Caco-2 (cell line): Measurements from ENCODE around the gene MYL6. TPM values are rescaled to one million over a fixed set of nuclear protein-coding genes. Genes with fewer than 3 reads are reported as not detected.

Experiments
- Bru-seq: library from RNA; stranded (reverse); fragments of 400-500 nt; gene quantifications from one replicate; lab custom pipeline; 2021; lab: Mats Ljungman, UMichigan
- BruChase-seq, 2 experiments: library from RNA; stranded (reverse); fragments of 400-500 nt; gene quantifications; one replicate each; lab custom pipeline; 2021; lab: Mats Ljungman, UMichigan
- BruUV-seq: library from RNA; stranded (reverse); fragments of 400-500 nt; replicated peaks from 2 replicates; lab custom pipeline; 2021; lab: Mats Ljungman, UMichigan
- CTCF ChIA-PET: fragments of 300-600 bp; sonication (Branson Sonifier 250); formaldehyde crosslinking; loops from one replicate; lab custom pipeline; 2022; ENCODE audit warnings: antibody characterized with exemption; lab: Charles Lee
- POLR2A ChIA-PET: fragments of 300-600 bp; sonication (Branson Sonifier 250); formaldehyde crosslinking; loops from one replicate; lab custom pipeline; 2022; ENCODE audit warnings: antibody characterized with exemption; lab: Charles Lee
- DNase-seq, 2 experiments: peaks; one replicate each; pipeline versions ENCODE4 v3.0.0 to v3.0.0-alpha.2; 2020 to 2022
- H3K27me3 ChIP-seq: replicated peaks from 2 replicates; pipeline ENCODE4 v1.6.0; 2011; ENCODE audit warnings: low read length; ENCODE audit not compliant: control insufficient read depth, insufficient read depth
- H3K36me3 ChIP-seq: 2 replicates; pipeline ENCODE4 v1.5.1; 2011; ENCODE audit warnings: low read length; ENCODE audit not compliant: control insufficient read depth, insufficient read depth
- H3K4me1 ChIP-seq: fragments of 250-450 bp; sonication (Bioruptor Pico); 2 replicates; pipeline ENCODE4 v1.5.1; 2020; ENCODE audit warnings: mild to moderate bottlenecking
- H3K4me3 ChIP-seq: 2 replicates; pipeline ENCODE4 v1.5.1; 2011; ENCODE audit warnings: low read depth, mild to moderate bottlenecking, control low read depth, low read length
- H3K9me3 ChIP-seq: fragments of 250-450 bp; sonication (Bioruptor Pico); 2 replicates; pipeline ENCODE4 v1.5.1; 2020; ENCODE audit warnings: mild to moderate bottlenecking, moderate library complexity
- H3K27ac Mint-ChIP-seq: one replicate; pipeline ENCODE4 v1.8.0; 2022; ENCODE audit warnings: mixed read lengths; ENCODE audit not compliant: unreplicated experiment
- H3K27me3 Mint-ChIP-seq: one replicate; pipeline ENCODE4 v1.8.0; 2022; ENCODE audit warnings: mixed read lengths; ENCODE audit not compliant: insufficient read depth, unreplicated experiment
- H3K36me3 Mint-ChIP-seq: one replicate; pipeline ENCODE4 v1.8.0; 2022; ENCODE audit warnings: mild to moderate bottlenecking, mixed read lengths; ENCODE audit not compliant: insufficient read depth, unreplicated experiment
- H3K4me1 Mint-ChIP-seq: one replicate; pipeline ENCODE4 v1.8.0; 2022; ENCODE audit warnings: low read depth, mixed read lengths; ENCODE audit not compliant: unreplicated experiment
- H3K4me3 Mint-ChIP-seq: one replicate; pipeline ENCODE4 v1.8.0; 2022; ENCODE audit warnings: mild to moderate bottlenecking, moderate library complexity, mixed read lengths; ENCODE audit not compliant: unreplicated experiment
- H3K9me3 Mint-ChIP-seq: one replicate; pipeline ENCODE4 v1.8.0; 2022; ENCODE audit warnings: mixed read lengths; ENCODE audit not compliant: unreplicated experiment
- CTCF ChIP-seq, 2 experiments: fragments of 200-600 bp in 1 of 2; IDR thresholded peaks; 1 replicate in 1 of 2; 2 replicates in 1 of 2; pipeline versions ENCODE4 v1.5.1 to v1.8.0; 2011 to 2022; ENCODE audit warnings: antibody characterized with exemption in 1 of 2, control low read depth in 1 of 2, inconsistent platforms in 1 of 2, low read depth in 1 of 2, low read length in 1 of 2, mild to moderate bottlenecking in 1 of 2, moderate library complexity in 1 of 2; ENCODE audit not compliant: insufficient read depth in 1 of 2, severe bottlenecking in 1 of 2, unreplicated experiment in 1 of 2
- intact Hi-C: fragments of 100-400 bp; cut with micrococcal nuclease; formaldehyde crosslinking; loops from one replicate; pipeline ENCODE4 v1.10.0; 2022; ENCODE audit not compliant: unreplicated experiment
- long read RNA-seq: library from polyadenylated mRNA; stranded (forward); transcript quantifications from one replicate; pipeline ENCODE4 v2.0.0, GENCODE V29; 2022
- total RNA-seq: library from RNA; stranded (reverse); gene quantifications from 2 replicates; pipeline ENCODE4 v1.2.3, GENCODE V29; 2022

The MYL6 gene
- total RNA-seq (960 and 1,174 TPM in 2 replicates), Bru-seq, nascent RNA (percentile 98 among the genes with signal in this experiment), BruChase-seq, experiment 1, labeled RNA remaining after a 2-hour chase (percentile 97 among the genes with signal in this experiment), BruChase-seq, experiment 2, labeled RNA remaining after a 6-hour chase (percentile 98 among the genes with signal in this experiment)
- long read RNA-seq, transcript MYL6-219 (5 exons, 1,438 nt), result minor isoform, 28 of 2,210 reads
- long read RNA-seq, transcript MYL6-207 (6 exons, 655 nt), result major isoform, 1,250 of 2,210 reads
- long read RNA-seq, transcript MYL6-211 (5 exons, 528 nt), result minor isoform, 52 of 2,210 reads
- long read RNA-seq, transcript MYL6-218 (7 exons, 901 nt), result minor isoform, 336 of 2,210 reads
- long read RNA-seq, partial matches to known transcripts, result 479 of 2,210 reads
- long read RNA-seq, other reads (novel, unspliced or antisense), result 48 of 2,210 reads

GRCh38 chr12:56158029-56158925 lies at the start of gene MYL6:
Gene MYL6 (plus strand): TSS chr12:56158359. CDS start chr12:56158402, 43 bp downstream.
- no TSS peak for BruUV-seq
- H3K4me1 Mint-ChIP-seq, result peaks cover 33% of the 10 kb centered on the region
- Histone ChIP-seq H3K9me3 (no peaks in the 10 kb centered on the region), H3K4me1 (peaks cover 16% of the 10 kb centered on the region), H3K36me3 (no peaks in the 10 kb centered on the region; the same call in none of the 2 replicates), H3K4me3 (peak within 1 kb of the TSS; percentile 59), H3K27me3 (no peaks in the 10 kb centered on the region)
- H3K9me3 Mint-ChIP-seq, result no peaks in the 10 kb centered on the region
- H3K4me3 Mint-ChIP-seq, result peak within 1 kb of the TSS; percentile 79
- intact Hi-C loops, result no loop called here
- H3K27me3 Mint-ChIP-seq, result no peaks in the 10 kb centered on the region
- ChIA-PET POLR2A (interaction anchor here (0.6 to 2.2 kb wide), 10 partner anchors 30 to 202 kb away, joined by 3 to 27 read pairs (median 6); partner anchors contain the start of genes ESYT1, PA2G4, RNF41 and SMARCC2), CTCF (interaction anchor here (1.0 to 2.2 kb wide), 4 partner anchors 30 to 1833 kb away, joined by 3 to 24 read pairs (median 10); partner anchors contain the start of genes COPZ1, ESYT1, SMARCC2 and ZC3H10)
- peaks cover 71% of the 10 kb centered on the region for H3K36me3 Mint-ChIP-seq
- peak; percentile 96 to 98 for DNase-seq
- H3K27ac Mint-ChIP-seq, result peak within 1 kb of the TSS; percentile 88
- no peak for TF ChIP-seq CTCF (IDR thresholded peaks at IDR 0.05; ENCODE audit: insufficient read depth in 1 of 2, low read depth in 1 of 2, low read length in 1 of 2, severe bottlenecking in 1 of 2, unreplicated experiment in 1 of 2)

- Mint-ChIP-seq H3K4me3 (no peak overlapping the region), H3K36me3 (peaks cover 80% of the 10 kb centered on the region), H3K4me1 (peaks cover 7% of the 10 kb centered on the region), H3K9me3 (no peaks in the 10 kb centered on the region), H3K27ac (no peak overlapping the region), H3K27me3 (no peaks in the 10 kb centered on the region)
- ChIA-PET CTCF (no interaction called here), POLR2A (no interaction called here)
- Histone ChIP-seq H3K9me3 (no peaks in the 10 kb centered on the region), H3K4me3 (no peak overlapping the region), H3K36me3 (peaks cover 1% of the 10 kb centered on the region), H3K27me3 (no peaks in the 10 kb centered on the region; the same call in 1 of the 2 replicates), H3K4me1 (peaks cover 8% of the 10 kb centered on the region)
- no TSS peak for BruUV-seq
- no peak for TF ChIP-seq CTCF (IDR thresholded peaks at IDR 0.05; ENCODE audit: insufficient read depth in 1 of 2, low read depth in 1 of 2, low read length in 1 of 2, severe bottlenecking in 1 of 2, unreplicated experiment in 1 of 2)
- no peak for DNase-seq
- intact Hi-C loops, result loop anchor here (10.0 kb wide), 1 partner anchor 366 kb away; the partner anchor contains the start of gene GDF11
These were observed 47.6 kb upstream of the MYL6 start for GRCh38 chr12:56110571-56110970.

- Mint-ChIP-seq H3K4me3 (no peak overlapping the region), H3K4me1 (peaks cover 12% of the 10 kb centered on the region), H3K27me3 (peaks cover 2% of the 10 kb centered on the region), H3K9me3 (no peaks in the 10 kb centered on the region), H3K27ac (no peak overlapping the region), H3K36me3 (peaks cover 82% of the 10 kb centered on the region)
- intact Hi-C loops, result loop anchor here (10.0 kb wide), 1 partner anchor 369 kb away; the partner anchor contains the start of gene GDF11
- Histone ChIP-seq H3K4me3 (no peak overlapping the region), H3K36me3 (peaks cover 3% of the 10 kb centered on the region), H3K27me3 (no peaks in the 10 kb centered on the region), H3K9me3 (no peaks in the 10 kb centered on the region), H3K4me1 (peaks cover 5% of the 10 kb centered on the region)
- ChIA-PET CTCF (no interaction called here), POLR2A (no interaction called here)
- no TSS peak for BruUV-seq
- DNase-seq, result no peak
- TF ChIP-seq CTCF (IDR thresholded peaks at IDR 0.05; ENCODE audit: insufficient read depth in 1 of 2, low read depth in 1 of 2, low read length in 1 of 2, severe bottlenecking in 1 of 2, unreplicated experiment in 1 of 2), result no peak
These were observed 44.1 kb upstream of the MYL6 start for GRCh38 chr12:56114084-56114483.
